NOMO-1 treated with dmso at 0.1 percent for 144 hours (cell line): ENCODE data around the gene BICRA.

Experiments used
- DNase-seq: peaks from one replicate; lab custom pipeline; 2025; ENCODE audit not compliant: unreplicated experiment; lab: John Stamatoyannopoulos, UW

BICRA gene

DNA sequence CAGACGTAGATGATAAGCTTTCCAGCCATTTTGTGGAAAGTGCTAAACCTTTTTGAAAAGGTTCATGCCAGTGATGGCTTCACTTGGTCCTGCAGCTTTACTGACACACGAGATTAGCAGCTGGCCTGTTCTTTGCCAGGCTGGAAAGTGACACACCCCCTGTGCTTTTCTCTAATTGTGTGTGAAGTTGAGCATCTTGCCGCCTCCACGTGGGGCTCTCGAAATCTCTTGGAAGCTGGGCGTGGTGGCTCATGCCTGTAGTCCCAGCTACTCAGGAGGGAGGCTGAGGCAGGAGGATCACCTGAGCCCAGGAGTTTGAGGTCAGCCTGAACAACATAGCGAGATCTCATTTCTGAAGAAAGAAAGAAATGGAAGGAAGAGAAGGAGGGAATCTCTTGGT, 79.0 kb downstream of the BICRA start:
- no peak for DNase-seq

DNA sequence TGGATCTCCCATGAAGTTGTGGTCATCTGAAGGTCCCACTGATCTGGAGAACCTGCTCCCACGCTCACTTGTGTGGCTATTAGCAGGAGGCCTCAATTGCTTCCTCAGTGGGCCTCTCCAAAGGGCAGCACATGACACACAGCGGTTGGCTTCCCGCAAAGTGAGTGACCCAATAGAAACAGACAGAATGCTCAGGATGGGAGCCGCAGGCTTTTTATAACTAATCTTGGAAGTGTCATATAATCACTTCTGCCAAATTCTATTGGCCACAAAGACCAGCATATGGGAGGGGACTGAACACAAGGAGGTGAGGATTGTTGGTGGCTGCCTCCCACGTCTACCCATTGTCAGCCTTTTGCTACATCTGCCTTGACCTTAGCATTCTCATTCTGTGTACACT, 82.2 kb downstream of the BICRA start:
- DNase-seq: no peak

DNA sequence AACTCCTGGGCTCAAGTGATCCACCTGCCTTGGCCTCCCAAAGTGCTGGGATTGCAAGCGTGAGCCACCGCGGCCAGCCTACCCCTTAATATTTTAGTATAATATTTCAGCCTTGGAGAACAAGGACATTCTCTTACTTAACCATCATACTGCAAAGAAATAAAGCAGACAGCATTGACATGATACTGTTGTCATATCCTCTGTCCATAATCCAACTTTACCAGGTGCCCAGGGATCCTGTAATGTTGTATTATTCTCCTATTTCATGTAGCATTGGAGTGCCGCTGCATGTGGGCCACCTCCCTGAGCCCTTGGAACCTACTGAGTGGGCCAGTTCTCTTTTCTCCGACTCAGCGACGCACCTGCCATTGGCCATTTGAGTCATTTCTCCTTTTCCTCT, 82.8 kb downstream of the BICRA start:
- no peak for DNase-seq

DNA sequence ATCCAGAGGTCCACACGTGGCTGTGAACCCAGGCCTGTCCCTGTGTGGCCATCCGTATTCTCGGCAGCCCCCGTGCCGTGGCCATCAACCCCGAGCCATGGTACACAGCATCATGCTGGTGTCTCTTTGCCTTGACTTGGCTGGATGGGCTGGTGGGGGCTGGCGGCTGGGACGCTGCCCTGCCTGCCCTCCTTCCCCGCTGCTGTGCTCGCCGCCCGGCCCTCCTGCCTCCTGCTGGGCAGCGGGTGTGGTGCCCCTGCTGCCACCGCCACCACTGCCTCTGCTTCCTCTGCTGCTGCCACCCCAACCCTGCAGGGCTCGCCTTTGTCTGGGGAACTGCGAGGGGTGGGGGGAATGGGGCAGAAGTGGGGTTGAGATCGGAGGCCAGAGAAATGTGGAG, 84.6 kb downstream of the BICRA start:
- no peak for DNase-seq

DNA sequence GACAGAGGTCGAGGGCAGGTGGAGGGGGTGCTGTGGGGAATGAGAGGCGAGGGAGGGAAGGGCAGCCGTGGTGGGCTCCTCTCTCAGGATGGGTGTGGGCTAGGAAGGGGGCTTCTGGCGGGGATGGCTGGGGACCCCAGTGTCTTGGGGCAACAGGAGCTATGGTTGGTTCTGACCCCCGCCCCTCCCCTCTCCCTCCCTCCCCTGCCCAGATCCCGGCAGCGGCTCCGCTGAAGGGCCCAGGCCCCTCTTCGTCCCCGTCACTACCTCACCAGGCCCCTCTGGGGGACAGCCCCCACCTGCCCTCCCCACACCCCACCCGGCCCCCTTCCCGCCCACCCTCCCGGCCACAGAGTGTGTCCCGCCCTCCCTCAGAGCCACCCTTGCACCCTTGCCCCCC, 85.0 kb downstream of the BICRA start:
- DNase-seq: no peak

DNA sequence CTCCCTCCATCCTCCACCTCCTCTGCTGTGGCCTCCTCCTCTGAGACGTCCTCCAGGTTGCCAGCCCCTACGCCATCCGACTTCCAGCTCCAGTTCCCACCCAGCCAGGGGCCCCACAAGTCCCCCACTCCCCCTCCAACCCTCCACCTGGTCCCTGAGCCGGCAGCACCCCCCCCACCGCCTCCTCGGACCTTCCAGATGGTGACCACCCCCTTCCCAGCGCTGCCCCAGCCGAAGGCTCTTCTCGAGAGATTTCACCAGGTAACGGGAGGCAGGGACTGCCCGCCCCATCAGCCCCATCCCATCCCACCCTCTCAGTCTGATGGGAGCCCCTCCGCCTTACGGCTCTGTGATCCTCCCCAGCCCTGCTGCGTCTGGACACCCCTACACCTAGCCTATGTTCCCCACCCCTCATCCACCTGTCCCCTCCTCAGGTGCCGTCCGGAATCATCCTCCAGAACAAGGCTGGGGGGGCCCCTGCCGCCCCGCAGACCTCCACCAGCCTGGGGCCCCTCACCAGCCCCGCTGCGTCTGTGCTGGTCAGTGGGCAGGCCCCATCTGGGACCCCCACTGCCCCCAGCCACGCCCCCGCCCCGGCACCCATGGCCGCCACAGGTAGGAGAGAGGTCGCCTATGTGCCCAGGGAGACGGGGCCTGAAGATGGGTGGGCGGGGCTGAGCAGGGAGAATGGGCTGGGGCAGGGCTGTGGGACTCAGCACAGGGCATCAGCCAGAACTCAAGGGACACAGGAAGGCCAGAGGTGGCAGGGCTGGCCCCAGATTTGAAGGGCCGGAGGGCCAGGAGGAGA, 85.7 kb downstream of the BICRA start:
- no peak for DNase-seq

DNA sequence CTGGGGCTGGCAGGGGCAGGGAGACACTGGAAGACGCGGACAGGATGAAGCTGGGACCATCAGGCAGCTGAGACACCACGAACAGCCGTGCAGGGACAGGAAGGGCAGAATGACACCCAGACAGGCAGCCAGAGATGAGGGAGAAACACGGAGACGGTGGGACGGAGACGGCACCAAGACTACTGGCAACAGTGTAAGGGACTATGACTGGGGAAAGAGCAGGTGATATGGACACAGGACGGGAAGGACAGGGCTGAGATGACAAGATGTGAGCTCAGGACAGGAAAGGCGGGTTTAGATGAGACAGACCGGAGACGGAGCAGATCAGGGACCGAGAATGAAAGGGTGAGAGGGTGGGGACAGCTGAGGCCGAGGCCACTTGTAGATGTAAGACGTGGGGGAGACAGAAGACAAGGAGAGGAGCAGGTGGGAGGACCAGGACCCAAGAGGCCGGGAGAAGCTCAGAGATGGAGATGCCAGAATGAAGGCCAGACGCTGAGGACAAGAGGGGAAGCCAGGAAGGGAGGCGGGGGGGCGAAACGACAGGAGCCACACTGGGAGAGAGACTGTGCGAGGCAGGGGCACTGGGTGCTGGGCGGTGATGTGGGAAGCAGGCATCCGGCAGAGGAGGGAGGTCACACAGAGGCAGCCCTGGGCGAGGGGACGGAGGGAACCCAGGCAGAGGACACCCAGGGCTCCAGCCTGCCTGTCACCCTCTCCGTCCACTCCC, 86.8 kb downstream of the BICRA start:
- no peak for DNase-seq

DNA sequence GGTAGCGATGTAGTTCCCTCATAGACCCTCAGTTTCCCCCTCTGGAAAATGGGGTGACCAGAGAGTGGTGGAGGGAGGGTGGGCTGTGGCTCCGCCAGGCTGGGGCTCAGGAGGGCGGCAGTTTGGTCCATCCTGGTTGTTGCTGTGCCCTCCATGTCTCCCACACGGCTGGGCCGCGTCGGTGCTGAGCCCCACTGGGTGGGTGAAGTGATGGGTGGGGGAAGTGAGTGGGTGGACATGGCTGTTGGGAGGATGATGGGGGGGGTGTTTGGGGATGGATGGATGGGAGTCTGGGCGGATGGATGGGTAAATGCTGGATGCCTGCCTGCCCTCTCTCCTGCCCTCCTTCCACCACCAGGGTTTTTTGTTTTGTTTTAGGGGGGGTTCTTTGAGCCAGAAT, 87.7 kb downstream of the BICRA start:
- no peak for DNase-seq

DNA sequence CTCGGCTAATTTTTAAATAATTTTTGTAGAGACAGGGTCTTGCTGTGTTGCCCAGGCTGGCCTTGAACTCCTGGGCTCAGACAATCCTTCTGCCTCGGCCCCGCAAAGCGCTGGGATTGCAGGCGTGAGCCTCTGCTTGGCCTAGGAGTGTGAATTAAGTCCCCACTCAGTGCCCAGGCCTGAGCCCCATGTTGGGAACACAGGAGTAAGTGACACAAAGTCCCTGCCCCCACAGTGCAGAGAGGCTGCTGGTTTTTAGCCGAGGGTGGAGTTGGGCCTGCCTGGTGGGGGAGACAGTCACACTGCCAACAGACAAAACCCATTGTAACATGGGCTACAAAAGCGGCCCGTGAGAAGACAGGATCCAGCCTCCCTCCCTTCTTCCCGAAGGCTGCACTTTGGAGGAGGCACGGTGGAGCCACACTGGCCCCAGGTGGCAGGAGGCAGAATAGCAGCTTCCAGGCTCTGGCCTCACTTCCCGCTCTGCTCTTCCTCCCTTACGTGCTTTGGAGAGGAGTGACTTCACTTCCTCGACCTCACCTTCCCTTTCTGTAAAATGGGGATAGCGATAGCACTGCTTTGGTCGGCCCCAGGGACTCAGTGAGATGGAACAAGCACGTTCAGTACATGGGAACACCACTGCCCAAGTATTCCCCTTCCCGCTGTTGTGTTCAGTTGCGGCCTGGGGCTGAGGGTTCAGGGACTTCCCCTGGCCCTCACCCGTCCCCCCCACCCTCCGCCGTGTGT, 89.1 kb downstream of the BICRA start:
- peak; percentile 48 for DNase-seq

DNA sequence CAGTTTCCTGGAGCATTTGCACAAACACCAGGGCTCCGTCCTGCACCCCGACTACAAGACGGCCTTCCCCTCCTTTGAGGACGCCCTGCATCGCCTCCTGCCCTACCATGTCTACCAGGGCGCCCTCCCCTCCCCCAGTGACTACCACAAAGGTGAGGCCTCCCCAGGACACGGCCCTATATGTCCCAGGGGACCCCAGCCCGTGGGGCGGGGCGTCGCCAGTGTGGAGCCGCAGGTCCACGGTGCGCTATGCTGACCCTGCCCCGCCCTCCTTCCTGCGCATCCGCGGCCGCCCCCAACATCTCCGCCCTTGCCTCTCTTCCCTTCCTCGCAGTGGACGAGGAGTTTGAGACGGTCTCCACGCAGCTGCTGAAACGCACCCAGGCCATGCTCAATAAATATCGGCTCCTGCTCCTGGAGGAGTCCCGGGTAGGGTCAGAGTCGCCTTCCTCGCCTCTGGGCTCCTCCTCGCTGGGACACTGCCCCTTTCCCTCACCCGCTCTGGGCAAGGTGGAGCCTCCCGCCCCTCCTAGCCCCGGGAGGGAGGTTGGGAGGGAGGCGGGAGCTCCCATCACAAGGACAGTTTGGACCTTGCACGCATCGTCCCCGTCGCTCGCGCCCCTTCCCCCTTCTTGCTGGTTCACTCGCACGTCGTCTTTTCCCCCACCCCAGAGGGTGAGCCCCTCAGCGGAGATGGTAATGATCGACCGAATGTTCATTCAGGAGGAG, 89.9 kb downstream of the BICRA start:
- no peak for DNase-seq

DNA sequence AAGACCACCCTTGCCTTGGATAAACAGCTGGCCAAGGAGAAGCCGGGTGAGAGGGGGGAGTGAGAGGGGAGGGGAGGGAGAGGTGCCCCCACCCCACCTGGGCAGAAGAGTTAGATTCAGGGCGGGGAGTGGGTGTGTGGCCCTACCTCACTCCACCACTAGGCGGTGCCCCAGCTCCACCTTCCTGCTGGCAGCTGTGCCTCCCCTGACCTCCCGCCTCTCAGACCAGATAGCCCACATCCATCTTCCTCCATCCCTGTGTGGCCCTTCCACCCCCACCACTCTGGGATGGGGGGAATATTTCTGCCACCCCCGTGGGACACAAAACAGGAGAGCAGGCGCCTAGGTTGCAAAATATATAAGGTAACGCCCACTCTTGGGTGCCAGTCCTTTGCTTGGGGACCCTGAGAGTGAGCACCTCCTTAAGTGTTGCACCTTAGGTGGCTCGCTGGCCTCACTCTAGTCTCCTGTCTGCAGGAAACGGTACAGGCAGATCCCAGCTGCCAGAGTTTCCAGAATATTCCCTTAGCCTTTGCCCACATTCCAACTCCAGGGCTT, 90.5 kb downstream of the BICRA start:
- no peak for DNase-seq

DNA sequence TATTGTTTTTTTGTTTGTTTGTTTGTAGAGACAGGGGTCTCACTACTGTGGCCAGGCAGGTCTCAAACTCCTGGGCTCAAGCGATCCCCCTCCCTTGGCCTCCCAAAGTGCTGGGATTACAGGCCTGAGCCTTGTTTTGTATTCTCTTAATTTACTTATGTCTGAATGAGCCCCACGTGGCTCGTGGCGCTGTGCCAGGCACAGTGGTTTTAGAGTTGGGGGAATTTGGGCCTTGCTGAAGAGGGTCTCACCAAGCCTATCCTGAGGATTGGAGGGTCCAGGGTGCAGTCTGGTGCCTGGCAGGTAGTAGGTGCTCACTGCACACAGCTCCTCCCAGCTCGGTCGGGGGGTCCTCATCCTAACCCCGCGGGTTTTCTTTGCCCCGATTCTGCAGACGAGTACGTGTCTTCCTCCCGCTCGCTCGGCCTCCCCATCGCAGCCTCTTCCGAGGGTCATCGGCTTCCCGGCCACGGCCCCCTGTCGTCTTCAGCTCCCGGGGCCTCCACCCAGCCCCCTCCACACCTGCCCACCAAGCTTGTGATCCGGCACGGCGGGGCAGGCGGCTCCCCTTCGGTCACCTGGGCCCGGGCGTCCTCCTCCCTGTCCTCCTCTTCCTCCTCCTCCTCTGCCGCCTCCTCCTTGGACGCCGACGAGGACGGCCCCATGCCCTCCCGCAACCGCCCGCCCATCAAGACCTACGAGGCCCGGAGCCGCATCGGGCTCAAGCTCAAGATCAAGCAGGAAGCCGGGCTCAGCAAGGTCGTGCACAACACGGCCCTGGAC, 92.2 kb downstream of the BICRA start:
- no peak for DNase-seq

DNA sequence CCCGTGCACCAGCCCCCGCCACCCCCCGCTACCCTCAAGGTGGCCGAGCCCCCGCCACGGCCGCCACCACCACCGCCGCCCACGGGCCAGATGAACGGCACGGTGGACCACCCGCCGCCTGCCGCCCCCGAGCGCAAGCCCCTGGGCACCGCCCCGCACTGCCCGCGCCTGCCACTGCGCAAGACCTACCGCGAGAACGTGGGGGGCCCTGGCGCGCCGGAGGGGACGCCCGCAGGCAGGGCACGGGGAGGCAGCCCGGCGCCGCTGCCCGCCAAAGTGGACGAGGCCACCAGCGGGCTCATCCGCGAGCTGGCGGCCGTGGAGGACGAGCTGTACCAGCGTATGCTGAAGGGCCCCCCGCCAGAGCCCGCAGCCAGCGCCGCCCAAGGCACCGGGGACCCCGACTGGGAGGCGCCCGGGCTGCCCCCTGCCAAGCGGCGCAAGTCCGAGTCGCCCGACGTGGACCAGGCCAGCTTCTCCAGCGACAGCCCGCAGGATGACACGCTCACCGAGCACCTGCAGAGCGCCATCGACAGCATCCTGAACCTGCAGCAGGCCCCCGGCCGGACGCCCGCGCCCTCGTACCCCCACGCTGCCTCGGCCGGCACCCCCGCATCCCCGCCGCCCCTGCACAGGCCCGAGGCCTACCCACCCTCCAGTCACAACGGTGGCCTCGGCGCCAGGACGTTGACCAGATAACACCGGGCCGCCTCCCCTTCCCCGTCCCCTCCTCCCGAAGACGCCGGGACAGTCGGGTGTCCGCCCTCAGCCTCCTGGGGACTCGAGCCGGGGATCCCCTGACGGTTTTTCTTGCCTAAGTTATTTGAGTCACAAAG, 93.0 kb downstream of the BICRA start:
- DNase-seq: no peak

DNA sequence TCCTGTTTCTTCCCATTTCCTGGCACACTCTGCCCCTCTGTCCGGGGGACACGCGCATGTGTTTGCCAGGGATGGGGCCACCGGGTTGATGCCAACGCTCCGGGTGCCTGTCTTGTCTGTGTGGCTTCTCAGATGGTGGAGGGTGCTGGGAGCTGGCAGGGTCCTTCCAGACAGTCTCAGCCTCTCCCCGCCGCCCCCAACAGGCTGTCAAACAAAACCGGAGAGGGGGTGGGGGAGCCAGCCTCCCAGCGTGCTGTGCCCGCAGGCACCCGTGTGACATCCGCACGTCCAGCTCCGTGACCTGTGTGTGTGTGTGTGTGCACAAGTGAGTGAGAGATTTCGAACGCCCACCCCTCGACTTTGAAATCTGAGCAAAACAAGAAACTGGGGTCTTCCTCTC, 93.7 kb downstream of the BICRA start:
- DNase-seq: no peak

DNA sequence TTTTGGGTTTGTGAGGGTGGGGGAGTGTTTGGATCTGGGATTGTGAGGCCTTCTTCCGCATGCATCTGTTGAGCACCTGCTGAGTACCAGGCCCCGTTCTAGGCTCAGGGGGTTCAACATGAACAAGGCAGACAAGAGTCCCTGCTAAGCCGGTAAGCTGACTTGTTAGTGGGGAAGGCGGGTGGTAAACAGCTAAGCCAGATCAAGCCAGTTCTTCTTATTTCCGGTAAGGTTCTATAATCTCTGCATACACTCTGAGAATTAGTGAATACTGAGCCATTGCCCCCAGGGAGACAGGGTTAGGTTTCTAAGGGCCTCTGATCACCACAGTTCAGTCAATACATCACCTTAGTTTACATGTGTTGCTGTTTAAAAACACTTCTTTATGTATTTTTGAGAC, 94.4 kb downstream of the BICRA start:
- no peak for DNase-seq

DNA sequence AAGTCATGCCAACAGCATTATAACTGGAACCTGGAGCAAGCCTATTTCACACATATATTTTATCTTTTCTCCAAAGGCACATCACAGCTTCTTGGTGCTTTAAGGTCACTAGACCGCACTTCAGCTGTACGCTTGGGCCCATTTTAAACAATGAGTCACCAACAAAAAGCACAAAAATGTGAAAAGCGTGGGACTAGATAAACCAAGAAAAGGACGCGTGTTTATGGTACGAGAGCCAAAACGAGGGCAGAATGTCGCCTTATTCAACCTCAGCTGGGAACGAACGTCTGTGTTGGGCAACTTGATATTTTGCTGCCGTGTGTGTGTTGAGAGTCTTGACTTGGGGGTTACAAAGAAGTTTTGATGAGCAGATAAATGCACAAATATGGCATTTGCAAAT, 95.1 kb downstream of the BICRA start:
- DNase-seq: no peak

DNA sequence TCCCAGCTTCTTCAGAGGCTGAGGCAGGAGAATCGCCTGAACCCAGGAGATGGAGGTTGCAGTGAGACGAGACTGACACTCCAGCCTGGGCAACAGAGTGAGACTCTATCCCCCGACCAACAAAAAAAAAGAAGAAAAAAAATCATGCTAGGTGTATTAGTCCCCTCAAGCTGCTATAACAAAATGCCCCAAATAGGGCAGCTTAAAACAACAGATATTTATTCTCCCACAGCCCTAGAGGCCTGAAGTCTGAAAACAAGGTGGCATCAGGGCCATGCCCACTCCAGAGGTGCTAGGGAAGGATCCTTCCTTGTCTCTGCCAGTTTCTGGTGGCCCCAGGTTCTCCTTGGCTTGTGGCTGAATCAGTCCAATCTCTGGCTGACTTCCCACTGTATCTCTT, 95.7 kb downstream of the BICRA start:
- DNase-seq: no peak

DNA sequence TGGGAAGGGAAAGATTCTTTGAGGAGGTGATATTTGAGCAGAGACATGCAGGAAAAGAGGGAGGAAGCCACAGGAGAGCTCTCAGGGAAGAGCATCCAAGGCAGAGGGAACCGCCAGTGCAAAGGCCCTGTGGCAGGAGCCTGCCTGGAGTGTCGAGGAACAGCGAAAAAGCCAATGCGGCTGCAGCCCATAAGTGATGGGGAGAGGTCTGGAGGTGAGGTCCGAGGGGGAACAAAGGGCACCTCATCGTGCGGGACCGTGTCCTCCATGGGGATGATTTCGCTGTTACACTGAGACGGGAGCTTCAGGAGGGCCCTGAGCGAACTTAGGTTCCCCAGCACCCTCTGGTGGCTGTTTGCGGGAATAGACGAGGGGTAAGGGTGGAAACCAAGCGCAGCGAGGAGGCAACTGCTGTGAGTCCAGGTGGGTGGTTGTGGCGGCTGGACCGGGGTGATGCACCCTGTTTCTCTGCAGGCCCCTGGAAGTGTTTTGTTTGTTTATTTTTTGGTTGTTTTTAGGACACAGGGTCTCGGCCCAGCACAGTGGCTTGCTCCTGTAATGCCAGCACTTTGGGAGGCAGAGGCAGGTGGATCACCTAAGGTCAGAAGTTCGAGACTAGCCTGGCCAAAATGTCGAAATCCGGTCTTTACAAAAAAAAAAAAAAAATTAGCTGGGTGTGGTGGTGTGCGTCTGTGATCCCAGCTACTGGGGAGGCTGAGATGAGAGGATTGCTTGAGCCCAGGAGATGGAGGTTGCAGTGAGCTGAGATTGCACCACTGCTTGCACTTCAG, 98.4 kb downstream of the BICRA start:
- DNase-seq: peak; percentile 62
